H1 (cell line): ENCODE results near the gene KLHL18. TPM values are rescaled to one million over a fixed set of nuclear protein-coding genes. Genes with fewer than 3 reads are reported as not detected.

Experiments used
- CTCF ChIA-PET: fragments of 300-600 bp; sonication (Branson Sonifier 250); formaldehyde crosslinking; loops from one replicate; lab custom pipeline; 2021; ENCODE audit not compliant: partially characterized antibody; lab: Charles Lee
- POLR2A ChIA-PET: fragments of 300-600 bp; sonication (Branson Sonifier 250); formaldehyde crosslinking; loops from one replicate; lab custom pipeline; 2021; ENCODE audit warnings: inconsistent platforms; ENCODE audit not compliant: partially characterized antibody; lab: Charles Lee
- DNase-seq, 2 experiments: peaks; one replicate each; pipeline versions ENCODE4 v3.0.0 to v3.0.0-alpha.2; 2010 to 2022; ENCODE audit warnings: low spot score in 2 of 2, low read depth in 1 of 2, mixed read lengths in 1 of 2
- FAIRE-seq: peaks from 2 replicates; lab custom pipeline; 2011; peaks lifted over from hg19 to GRCh38; lab: Jason Lieb, UNC
- H2AFZ ChIP-seq: 2 replicates; pipeline ENCODE4 v1.8.1; 2012; ENCODE audit warnings: low read length, inconsistent platforms
- H2AK5ac ChIP-seq: 2 replicates; pipeline ENCODE4 v1.6.1; 2013; ENCODE audit warnings: low read depth, low read length
- H2BK120ac ChIP-seq: replicated peaks from 2 replicates; pipeline ENCODE3; 2013; ENCODE audit warnings: low read depth, low read length, inconsistent platforms
- H2BK12ac ChIP-seq: 2 replicates; pipeline ENCODE4 v1.6.1; 2013; ENCODE audit warnings: low read depth, low read length
- H2BK15ac ChIP-seq: 2 replicates; pipeline ENCODE4 v1.6.1; 2013; ENCODE audit warnings: low read length
- H2BK20ac ChIP-seq: 2 replicates; pipeline ENCODE4 v1.6.1; 2013; ENCODE audit warnings: low read length
- H2BK5ac ChIP-seq: 2 replicates; pipeline ENCODE4 v1.6.1; 2013; ENCODE audit warnings: low read depth, low read length
- H3K14ac ChIP-seq: 2 replicates; pipeline ENCODE4 v1.6.1; 2013; ENCODE audit warnings: inconsistent platforms; ENCODE audit not compliant: insufficient read length
- H3K18ac ChIP-seq: 2 replicates; pipeline ENCODE4 v1.6.1; 2013; ENCODE audit warnings: low read length; ENCODE audit errors: extremely low read depth
- H3K23ac ChIP-seq: 2 replicates; pipeline ENCODE4 v1.6.1; 2013; ENCODE audit warnings: inconsistent platforms; ENCODE audit not compliant: insufficient read length
- H3K23me2 ChIP-seq: 2 replicates; pipeline ENCODE4 v1.6.1; 2013; ENCODE audit warnings: low read depth, low read length
- H3K27ac ChIP-seq: 2 replicates; pipeline ENCODE4 v1.6.1; 2011; ENCODE audit warnings: low read depth, low read length, inconsistent platforms
- H3K27me3 ChIP-seq, 4 experiments: replicated peaks in 1 of 4; 1 replicate in 1 of 4; 2 replicates in 3 of 4; pipeline versions ENCODE4 v1.6.1 to v1.8.1; 2011 to 2013; ENCODE audit warnings: low read length in 3 of 4, mild to moderate bottlenecking in 3 of 4, inconsistent platforms in 2 of 4, mixed read lengths in 2 of 4, moderate library complexity in 1 of 4; ENCODE audit not compliant: control insufficient read depth in 3 of 4, insufficient read depth in 3 of 4; ENCODE audit errors: extremely low read depth in 1 of 4
- H3K36me3 ChIP-seq, 4 experiments: 2 replicates each; pipeline versions ENCODE4 v1.6.1 to v1.8.1; 2011 to 2013; ENCODE audit warnings: mild to moderate bottlenecking in 4 of 4, low read length in 3 of 4, moderate library complexity in 2 of 4, control low read depth in 1 of 4, inconsistent platforms in 1 of 4; ENCODE audit not compliant: insufficient read depth in 4 of 4, control insufficient read depth in 2 of 4
- H3K4ac ChIP-seq: replicated peaks from 2 replicates; pipeline ENCODE3; 2013; ENCODE audit warnings: low read length, low read depth, mixed read lengths, inconsistent platforms; ENCODE audit not compliant: insufficient read length
- H3K4me1 ChIP-seq, 4 experiments: replicated peaks in 1 of 4; 1 replicate in 1 of 4; 2 replicates in 3 of 4; pipeline versions ENCODE4 v1.6.1 to v1.8.1; 2011 to 2013; ENCODE audit warnings: low read length in 3 of 4, inconsistent platforms in 2 of 4, mixed read lengths in 1 of 4; ENCODE audit not compliant: insufficient read depth in 4 of 4, control insufficient read depth in 3 of 4
- H3K4me2 ChIP-seq, 2 experiments: 2 replicates each; pipeline versions ENCODE4 v1.6.1 to v1.8.1; 2011 to 2013; ENCODE audit warnings: low read depth in 2 of 2, low read length in 2 of 2, control low read depth in 1 of 2, inconsistent platforms in 1 of 2, mild to moderate bottlenecking in 1 of 2; ENCODE audit not compliant: insufficient read depth in 1 of 2
- H3K4me3 ChIP-seq, 4 experiments: fragments of 200-600, 300-600 bp in 1 of 4; sonication (generic), shearing (Covaris generic), sonication (Bioruptor Twin) in 1 of 4; 2 replicates each; pipeline versions ENCODE4 v1.5.1 to v1.8.1; 2011 to 2016; ENCODE audit warnings: low read length in 4 of 4, low read depth in 3 of 4, control low read depth in 2 of 4, inconsistent platforms in 2 of 4, mild to moderate bottlenecking in 2 of 4, mixed read lengths in 1 of 4, moderate library complexity in 1 of 4; ENCODE audit not compliant: insufficient read depth in 2 of 4; ENCODE audit errors: extremely low read depth in 1 of 4
- H3K56ac ChIP-seq: replicated peaks from 2 replicates; pipeline ENCODE3; 2013; ENCODE audit warnings: low read depth, mild to moderate bottlenecking, mixed read lengths, low read length, inconsistent platforms; ENCODE audit not compliant: insufficient read length
- H3K79me1 ChIP-seq: 2 replicates; pipeline ENCODE4 v1.6.1; 2013; ENCODE audit warnings: low read depth, low read length, control low read depth
- H3K79me2 ChIP-seq, 2 experiments: 2 replicates each; pipeline versions ENCODE4 v1.6.1 to v1.8.1; 2012 to 2013; ENCODE audit warnings: low read length in 2 of 2, mild to moderate bottlenecking in 2 of 2, inconsistent platforms in 1 of 2; ENCODE audit not compliant: insufficient read depth in 2 of 2, control insufficient read depth in 1 of 2
- H3K9ac ChIP-seq, 4 experiments: replicated peaks in 1 of 4; 1 replicate in 1 of 4; 2 replicates in 3 of 4; pipeline versions ENCODE4 v1.6.1 to v1.8.1; 2011 to 2013; ENCODE audit warnings: low read depth in 3 of 4, low read length in 3 of 4, control low read depth in 2 of 4, mild to moderate bottlenecking in 2 of 4, moderate library complexity in 2 of 4, inconsistent platforms in 1 of 4; ENCODE audit errors: extremely low read depth in 1 of 4
- H3K9me3 ChIP-seq, 2 experiments: 2 replicates each; pipeline versions ENCODE4 v1.6.1 to v1.8.1; 2012 to 2013; ENCODE audit warnings: mild to moderate bottlenecking in 2 of 2, moderate library complexity in 2 of 2, control low read depth in 1 of 2, inconsistent platforms in 1 of 2, low read depth in 1 of 2, low read length in 1 of 2, mixed read lengths in 1 of 2; ENCODE audit not compliant: insufficient read depth in 2 of 2
- H4K20me1 ChIP-seq, 2 experiments: replicated peaks in 1 of 2; 2 replicates each; pipeline versions ENCODE3 to v1.8.1; 2011 to 2013; ENCODE audit warnings: inconsistent platforms in 2 of 2, low read length in 2 of 2, mild to moderate bottlenecking in 1 of 2; ENCODE audit not compliant: insufficient read depth in 2 of 2, control insufficient read depth in 1 of 2
- H4K5ac ChIP-seq: 2 replicates; pipeline ENCODE4 v1.6.1; 2013; ENCODE audit warnings: low read length, low read depth, mixed read lengths, inconsistent platforms; ENCODE audit not compliant: insufficient read length
- H4K8ac ChIP-seq: 2 replicates; pipeline ENCODE4 v1.8.0; 2013; ENCODE audit warnings: mild to moderate bottlenecking, moderate library complexity, low read length, inconsistent platforms; ENCODE audit not compliant: insufficient read depth; ENCODE audit errors: extremely low read depth
- H4K91ac ChIP-seq: replicated peaks from 2 replicates; pipeline ENCODE3; 2013; ENCODE audit warnings: low read length, mixed read lengths, inconsistent platforms; ENCODE audit not compliant: insufficient read length
- ATF2 ChIP-seq: IDR thresholded peaks from 2 replicates; pipeline ENCODE4 v1.6.1; 2012; ENCODE audit warnings: low read length, inconsistent platforms
- ATF3 ChIP-seq: IDR thresholded peaks from 2 replicates; pipeline ENCODE4 v1.6.1; 2011; ENCODE audit warnings: low read depth, mild to moderate bottlenecking, low read length; ENCODE audit not compliant: insufficient read depth
- BRCA1 ChIP-seq: IDR thresholded peaks from 2 replicates; pipeline ENCODE4 v1.6.1; 2012; ENCODE audit warnings: low read depth, low read length, improper control_type of control experiment
- CBX5 ChIP-seq: fragments of 300-800, 300-1000 bp; sonication (generic); IDR thresholded peaks from 2 replicates; pipeline ENCODE4 v1.7.1; 2016; ENCODE audit warnings: antibody characterized with exemption, low read length, low read depth
- CHD1 ChIP-seq: IDR thresholded peaks from 2 replicates; pipeline ENCODE4 v1.6.1; 2012; ENCODE audit warnings: low read depth, low read length, improper control_type of control experiment
- CHD2 ChIP-seq: IDR thresholded peaks from 2 replicates; pipeline ENCODE4 v1.6.1; 2012; ENCODE audit warnings: low read length, improper control_type of control experiment
- NANOG ChIP-seq: IDR thresholded peaks from 2 replicates; pipeline ENCODE4 v1.6.1; 2011; ENCODE audit warnings: low read length, low read depth, mild to moderate bottlenecking, inconsistent platforms; ENCODE audit not compliant: insufficient read depth, poor library complexity, severe bottlenecking
- RFX5 ChIP-seq: IDR thresholded peaks from 2 replicates; pipeline ENCODE4 v1.6.1; 2011; ENCODE audit warnings: low read depth, low read length, improper control_type of control experiment, borderline replicate concordance
- SAP30 ChIP-seq: fragments of 300-600 bp; sonication (generic); IDR thresholded peaks from 2 replicates; pipeline ENCODE4 v1.7.1; 2012; ENCODE audit warnings: low read length, moderate library complexity, mild to moderate bottlenecking, inconsistent platforms; ENCODE audit not compliant: insufficient read depth, insufficient replicate concordance
- SIX5 ChIP-seq: IDR thresholded peaks from 2 replicates; pipeline ENCODE4 v1.6.1; 2011; ENCODE audit warnings: mild to moderate bottlenecking, low read depth, low read length
- SUZ12 ChIP-seq: fragments of 200-600 bp; sonication (generic); IDR thresholded peaks from 2 replicates; pipeline ENCODE4 v1.6.1; 2012; ENCODE audit warnings: mild to moderate bottlenecking, inconsistent platforms, low read length, moderate library complexity, mixed read lengths
- YY1 ChIP-seq: IDR thresholded peaks from 2 replicates; pipeline ENCODE4 v1.6.1; 2011; ENCODE audit warnings: low read depth, mild to moderate bottlenecking, low read length
- WGBS, 2 experiments: shearing (Covaris generic) in 1 of 2; methylation state at CpG; one replicate each; pipeline versions ENCODE4 v1.1.6 to v1.1.7; 2013 to 2015; ENCODE audit warnings: low lambda C conversion rate in 2 of 2, mixed read lengths in 2 of 2, inconsistent platforms in 1 of 2, low coverage in 1 of 2, missing lambda C conversion rate in 1 of 2; ENCODE audit not compliant: insufficient replicate concordance in 2 of 2, insufficient coverage in 1 of 2, insufficient read length in 1 of 2; ENCODE audit errors: extremely low coverage in 1 of 2, missing lambda C conversion rate in 1 of 2; 5-methylcytosine and 5-hydroxymethylcytosine counted together
- polyA plus RNA-seq, 7 experiments: library from polyadenylated mRNA; depleted of rRNA in 3 of 7; stranded (reverse) in 5 of 7; unstranded in 2 of 7; fragments of >200 nt in 5 of 7; fragments of 200-250 nt in 2 of 7; gene quantifications; 1 replicate in 5 of 7; 2 replicates in 1 of 7; 4 replicates in 1 of 7; pipeline versions ENCODE4 v1.2.1 to v1.2.3, GENCODE V29; 2011 to 2013; ENCODE audit warnings: missing spikeins in 2 of 7, mixed read lengths in 2 of 7
- total RNA-seq: library from RNA; stranded (reverse); fragmentation: NEBNext Ultra II Directional; extraction: Animal tissue kit (Norgen Biotek cat#: 25700); gene quantifications from 2 replicates; pipeline ENCODE4 v1.2.1, GENCODE V29; 2021

The KLHL18 gene
- total and polyA plus RNA-seq, 2 of the 8 experiments (the other 6 are each of a cell fraction or from before 2014, with no cell fraction given): 19.9 to 31.7 TPM

- Histone ChIP-seq H3K79me2 (peaks cover 8 to 60% of the 10 kb centered on the region in 2 experiments), H2BK20ac (no peak overlapping the region), H3K27ac (no peak overlapping the region), H3K18ac (no peak overlapping the region), H3K4me1 (peaks cover 0 to 5% (median 3%) of the 10 kb centered on the region in 4 experiments; a peak in 5 of 7 replicates), H3K23me2 (peaks cover 3% of the 10 kb centered on the region), H4K8ac (no peak overlapping the region), H2BK120ac (no peak overlapping the region), H3K79me1 (peaks cover 10% of the 10 kb centered on the region), H4K20me1 (peaks cover 0 to 22% of the 10 kb centered on the region in 2 experiments), H2AFZ (no peak overlapping the region), H3K4ac (no peak overlapping the region), H3K36me3 (no peaks in the 10 kb centered on the region; a peak in 1 of 8 replicates), H2AK5ac (no peak overlapping the region), H3K4me3 (no peak overlapping the region), H3K4me2 (no peak overlapping the region), H2BK5ac (no peak overlapping the region), H3K27me3 (no peaks in the 10 kb centered on the region), H3K23ac (no peak overlapping the region), H3K9me3 (no peaks in the 10 kb centered on the region), H2BK15ac (no peak overlapping the region), H3K9ac (no peak overlapping the region), H3K56ac (no peak overlapping the region), H3K14ac (no peak overlapping the region), H4K91ac (no peak overlapping the region), H4K5ac (no peak overlapping the region), H2BK12ac (no peak overlapping the region)
- ChIA-PET POLR2A (no interaction called here), CTCF (interaction anchor here (1.1 kb wide), 1 partner anchor 10 kb away, joined by 3 read pairs; no protein-coding TSS in a partner anchor)
- 94% methylated on average over 4 of the region's 4 CpGs; no CpG with 5 or more reads in 1 of the 2 experiments for WGBS, 2 experiments
- FAIRE-seq (no peak), DNase-seq (no peak)
- TF ChIP-seq NANOG (no peak), CHD2 (no peak), ATF2 (no peak), CHD1 (no peak), YY1 (no peak), BRCA1 (no peak), SAP30 (no peak), RFX5 (no peak), CBX5 (no peak), SUZ12 (no peak), ATF3 (no peak), SIX5 (no peak)
Measured at GRCh38 chr3:47385007-47385406, 102.3 kb downstream of the KLHL18 start.
